ENCODE data around the gene MANBA.
"Not testable (repeated sequence)": the region's sequence is repeated elsewhere in the genome, so short reads cannot be mapped to it uniquely, and the experiment has no call there.

Gene MANBA

GRCh38 chr4:102761296-102761701 lies 531 bp upstream of the MANBA start:
- no peak for DNase-seq

GRCh38 chr4:102759831-102760644 lies 730 bp downstream of the MANBA start:
- no peak for DNase-seq

DNA sequence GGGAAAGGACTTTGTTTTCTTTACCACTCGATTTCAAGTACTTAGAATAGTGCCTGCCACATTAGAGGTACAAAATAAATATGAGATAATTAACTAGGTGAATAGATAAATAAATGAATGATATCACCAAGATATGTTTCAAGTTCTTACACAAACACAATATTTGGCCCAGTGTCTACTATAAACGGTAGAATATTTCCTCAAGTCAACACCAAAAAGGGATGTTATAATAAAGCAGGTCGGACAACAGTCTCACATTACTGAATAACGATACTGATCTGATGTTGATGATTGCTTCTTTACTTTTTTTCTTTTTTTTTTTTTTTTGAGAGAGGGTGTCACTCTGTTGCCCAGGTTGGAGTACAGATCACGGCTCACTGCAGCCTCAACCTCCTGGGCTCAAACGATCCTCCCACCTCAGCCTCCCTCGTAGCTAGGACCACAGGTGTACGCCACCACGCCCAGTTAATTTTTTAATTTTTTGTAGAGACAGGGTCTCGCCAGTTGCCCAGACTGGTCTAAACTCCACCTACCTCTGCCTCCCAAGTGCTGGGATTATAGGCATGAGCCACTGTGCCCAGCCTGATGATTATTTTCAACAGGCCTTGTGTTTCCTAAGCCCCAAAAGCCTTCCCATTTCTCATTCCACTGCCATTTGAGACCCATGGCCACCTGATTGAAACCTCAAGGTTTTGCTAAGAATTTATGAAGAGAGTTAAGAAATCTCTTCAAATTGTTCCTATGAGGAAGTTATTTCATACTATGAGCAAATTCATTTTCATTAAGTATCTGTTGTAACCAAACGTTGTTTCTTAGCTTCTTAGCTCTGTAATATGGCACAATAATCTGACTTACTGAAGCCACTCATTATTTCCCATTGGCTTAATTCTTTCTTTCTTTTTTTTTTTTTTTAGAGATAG lies 2.3 kb downstream of the MANBA start:
- DNase-seq = no peak

- no peak for DNase-seq
Measured at GRCh38 chr4:102757681-102758080, 3.1 kb downstream of the MANBA start.

- DNase-seq = no peak
Measured at GRCh38 chr4:102754044-102754443, 6.7 kb downstream of the MANBA start.

- DNase-seq = no peak
Measured at GRCh38 chr4:102751941-102752340, 8.8 kb downstream of the MANBA start.

DNA sequence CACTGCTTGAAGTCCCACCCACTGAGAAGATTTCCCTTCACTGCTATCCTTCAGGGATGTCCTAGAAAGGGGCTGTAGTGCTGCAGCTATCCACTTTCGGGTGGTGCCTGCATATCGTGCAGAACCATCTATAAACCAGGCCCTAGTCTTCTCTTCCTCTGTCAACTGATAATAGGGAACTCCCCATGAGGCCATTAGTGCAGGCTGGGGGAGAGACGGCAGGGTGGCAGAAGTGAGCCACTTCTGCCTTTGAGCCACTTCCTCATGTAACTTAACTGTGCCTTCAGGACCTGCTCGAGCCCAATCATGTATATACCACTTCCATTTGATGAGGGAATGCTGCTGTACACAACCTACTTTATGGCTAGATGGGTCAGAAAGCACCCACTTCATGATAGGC lies 17.4 kb downstream of the MANBA start:
- DNase-seq = not testable (repeated sequence)

DNA sequence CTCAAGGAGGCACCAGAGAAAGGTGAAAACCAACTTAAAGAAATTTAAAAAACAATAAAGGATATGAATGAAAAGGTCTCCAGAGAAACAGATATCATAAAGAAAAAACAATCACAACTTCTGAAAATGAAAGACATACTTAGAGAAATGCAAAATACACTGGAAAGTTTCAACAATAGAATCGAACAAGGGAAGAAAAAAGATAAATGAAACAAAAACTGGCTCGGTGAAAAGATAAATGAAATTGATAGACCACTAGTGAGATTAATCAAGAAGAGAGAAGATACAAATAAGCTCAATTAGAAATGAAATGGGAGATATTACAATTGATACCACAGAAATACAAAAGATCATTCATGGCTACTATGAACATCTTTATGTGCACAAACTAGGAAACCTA lies 22.0 kb downstream of the MANBA start:
- not testable (repeated sequence) for DNase-seq

GRCh38 chr4:102736636-102737549 lies 23.9 kb downstream of the MANBA start:
- no peak for DNase-seq

GRCh38 chr4:102735582-102735981 lies 25.2 kb downstream of the MANBA start:
- no peak for DNase-seq

DNA sequence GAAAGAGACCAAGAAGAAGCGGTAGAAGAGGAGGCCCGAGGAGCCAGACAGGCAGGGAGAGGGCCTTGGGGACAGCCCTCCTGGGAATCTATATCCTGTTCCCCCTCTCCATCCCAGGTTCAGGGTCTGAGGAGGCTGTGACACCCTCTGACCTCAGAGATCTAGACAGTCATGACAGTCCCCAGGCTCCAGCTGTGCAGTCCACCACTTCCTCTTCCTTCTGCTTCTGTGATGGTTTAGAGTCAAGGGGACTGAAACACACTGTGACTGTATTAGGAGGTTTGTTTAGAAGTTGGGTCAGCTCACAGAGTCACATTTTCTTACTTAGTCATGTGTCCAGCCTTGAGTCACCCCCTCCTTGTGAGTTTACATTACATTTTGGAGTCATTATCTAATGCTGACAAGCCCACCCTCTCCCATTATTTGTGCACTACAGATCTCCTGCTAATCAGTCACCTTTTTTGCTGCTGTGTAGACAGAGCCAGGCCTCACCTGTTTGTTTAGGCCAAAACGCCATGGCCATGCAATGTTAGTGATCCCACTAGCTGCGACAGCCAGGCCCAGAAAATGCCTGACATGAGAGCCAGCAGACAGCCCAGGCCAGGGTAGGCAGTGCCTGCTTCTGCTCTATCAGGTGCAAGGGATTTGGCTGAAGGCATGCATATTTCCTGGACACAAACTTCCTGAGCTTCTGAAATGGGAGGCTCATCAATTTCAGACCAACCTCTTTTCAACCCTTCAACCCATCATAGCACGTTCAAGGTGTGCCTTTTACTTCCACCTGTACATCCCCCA lies 26.0 kb downstream of the MANBA start:
- no peak for DNase-seq

- DNase-seq = no peak
Measured at GRCh38 chr4:102734116-102734515, 26.7 kb downstream of the MANBA start.

DNA sequence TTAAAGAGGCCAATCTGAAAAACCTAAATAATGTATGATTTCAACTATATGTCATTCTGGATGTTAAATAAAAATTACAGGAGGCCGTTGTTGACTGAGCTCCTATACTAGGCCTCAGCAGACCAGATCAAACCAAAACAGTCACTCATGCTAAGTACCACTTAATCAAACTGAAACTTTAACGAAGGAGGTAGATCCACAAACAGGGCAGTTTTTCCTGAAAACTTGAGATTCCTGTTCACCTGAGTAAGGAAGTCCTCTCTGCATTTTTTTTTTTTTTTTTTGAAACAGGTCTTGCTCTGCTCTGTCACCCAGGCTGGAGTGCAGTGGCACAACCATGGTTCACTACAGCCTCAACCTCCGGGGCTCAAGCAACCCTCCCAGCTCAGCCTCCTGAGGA lies 27.7 kb downstream of the MANBA start:
- DNase-seq = no peak

DNA sequence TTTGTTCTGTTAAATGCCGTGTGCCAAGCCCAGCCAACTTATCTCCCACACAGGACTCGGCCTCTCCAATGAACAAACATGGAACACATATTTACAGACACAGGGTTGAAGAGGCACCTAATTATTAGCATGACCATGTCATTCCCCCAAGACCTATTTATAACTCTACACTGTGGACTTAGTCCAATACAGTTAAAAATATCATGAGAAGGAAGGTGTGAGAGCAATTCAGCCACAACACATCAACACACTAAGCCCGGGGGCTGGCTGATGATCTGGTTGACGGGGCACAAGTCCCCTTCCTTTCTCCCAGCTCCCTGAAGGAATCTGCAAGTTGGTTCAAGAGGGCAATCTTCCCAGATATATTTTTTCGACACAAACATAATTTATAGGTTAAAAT lies 28.1 kb downstream of the MANBA start:
- DNase-seq = no peak

DNA sequence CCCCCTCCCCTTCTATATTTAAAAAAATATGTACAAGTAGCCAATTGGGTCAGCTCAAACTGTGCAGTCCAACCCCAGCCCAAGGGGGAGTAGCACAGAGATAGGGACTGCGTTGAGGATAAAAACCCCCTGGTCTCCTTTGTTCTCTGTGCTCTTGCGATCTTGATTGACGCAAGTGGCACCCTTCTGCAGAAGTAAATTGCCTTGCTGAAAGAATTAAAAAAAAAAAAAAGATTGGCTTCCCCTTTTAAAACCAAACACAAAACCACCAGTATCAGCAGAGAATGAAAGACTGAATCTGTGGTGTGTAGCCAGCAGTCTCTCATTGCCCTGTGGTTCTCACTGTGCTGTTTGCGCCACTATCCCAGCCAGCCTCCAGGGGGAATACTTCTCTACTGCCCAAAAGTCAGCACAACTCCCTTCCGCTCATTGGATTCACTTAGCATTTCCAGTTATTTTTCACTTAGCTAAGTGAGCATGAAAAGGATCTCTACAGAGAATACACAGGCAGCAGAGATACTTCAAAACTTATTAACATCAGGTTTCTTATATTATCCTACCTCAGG lies 29.7 kb downstream of the MANBA start:
- no peak for DNase-seq

DNA sequence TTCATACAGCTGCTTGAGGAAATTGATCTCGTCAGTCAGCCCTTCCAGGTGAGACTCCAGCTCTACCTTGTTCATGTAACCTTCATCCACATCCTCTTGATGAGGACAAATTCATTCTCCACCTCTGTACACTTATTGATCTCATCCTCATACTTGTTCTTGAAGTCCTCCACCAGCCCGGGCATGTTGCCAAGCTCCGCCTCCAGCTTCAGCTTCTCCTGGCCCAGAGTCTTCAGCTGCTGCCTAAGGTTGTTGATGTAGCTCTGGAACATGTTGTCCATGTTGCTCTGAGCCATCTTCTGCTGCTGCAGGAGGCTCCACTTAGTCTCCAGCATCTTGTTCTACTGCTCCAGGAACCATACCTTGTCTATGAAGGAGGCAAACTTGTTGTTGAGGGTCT lies 31.3 kb downstream of the MANBA start:
- DNase-seq = not testable (repeated sequence)

GRCh38 chr4:102726919-102727318 lies 33.8 kb downstream of the MANBA start:
- not testable (repeated sequence) for DNase-seq

GRCh38 chr4:102726068-102726467 lies 34.7 kb downstream of the MANBA start:
- DNase-seq = no peak

- no peak for DNase-seq
Measured at GRCh38 chr4:102725229-102725628, 35.5 kb downstream of the MANBA start.

GRCh38 chr4:102723511-102723910 lies 37.3 kb downstream of the MANBA start:
- DNase-seq = no peak

GRCh38 chr4:102722740-102723139 lies 38.0 kb downstream of the MANBA start:
- no peak for DNase-seq

All from NCI-H187 treated with DMSO at 0.1 percent for 48 hours (cell line).